Fibroblast of lung (primary cell): Measurements from ENCODE around the gene NHERF1. TPM values are rescaled to one million over a fixed set of nuclear protein-coding genes. Genes with fewer than 3 reads are reported as not detected.

Experiments used
- DNase-seq, 2 donors: peaks; one replicate each; pipeline versions ENCODE4 v3.0.0 to v3.0.0-alpha.2; 2010; ENCODE audit warnings: low read depth in 2 of 2
- H2AFZ ChIP-seq: 2 replicates; pipeline ENCODE4 v1.5.1; 2012; ENCODE audit warnings: low read length, control low read depth, inconsistent platforms
- H3K27ac ChIP-seq: 2 replicates; pipeline ENCODE4 v1.5.1; 2011; ENCODE audit warnings: low read length, control low read depth; ENCODE audit not compliant: insufficient read depth
- H3K27me3 ChIP-seq: 2 replicates; pipeline ENCODE4 v1.5.1; 2011; ENCODE audit warnings: mild to moderate bottlenecking, low read length; ENCODE audit not compliant: control insufficient read depth, insufficient read depth
- H3K36me3 ChIP-seq: 2 replicates; pipeline ENCODE4 v1.5.1; 2011; ENCODE audit warnings: low read length; ENCODE audit not compliant: control insufficient read depth, insufficient read depth
- H3K4me1 ChIP-seq: 2 replicates; pipeline ENCODE4 v1.5.1; 2011; ENCODE audit warnings: low read length; ENCODE audit not compliant: control insufficient read depth, insufficient read depth; ENCODE audit errors: extremely low read depth
- H3K4me2 ChIP-seq: 2 replicates; pipeline ENCODE4 v1.5.1; 2011; ENCODE audit warnings: low read length, control low read depth; ENCODE audit not compliant: insufficient read depth; ENCODE audit errors: extremely low read depth
- H3K4me3 ChIP-seq, 4 experiments: fragments of 200-600 bp in 1 of 4; sonication (generic) in 1 of 4; replicated peaks in 1 of 4; 2 replicates each; pipeline ENCODE4 v1.5.1; 2011 to 2016; ENCODE audit warnings: low read length in 4 of 4, low read depth in 3 of 4, mild to moderate bottlenecking in 3 of 4, control low read depth in 2 of 4, inconsistent platforms in 1 of 4, mixed read lengths in 1 of 4; ENCODE audit not compliant: insufficient read depth in 1 of 4; ENCODE audit errors: control extremely low read depth in 1 of 4
- H3K79me2 ChIP-seq: 2 replicates; pipeline ENCODE4 v1.5.1; 2012; ENCODE audit warnings: mild to moderate bottlenecking, low read length, inconsistent platforms; ENCODE audit not compliant: control insufficient read depth, insufficient read depth
- H3K9ac ChIP-seq: 2 replicates; pipeline ENCODE4 v1.5.1; 2011; ENCODE audit warnings: mild to moderate bottlenecking, low read length, control low read depth; ENCODE audit not compliant: insufficient read depth
- H3K9me3 ChIP-seq: 2 replicates; pipeline ENCODE4 v1.5.1; 2012; ENCODE audit warnings: low read depth, low read length; ENCODE audit not compliant: control insufficient read depth, insufficient read depth
- H4K20me1 ChIP-seq: 2 replicates; pipeline ENCODE4 v1.5.1; 2011; ENCODE audit warnings: low read length; ENCODE audit not compliant: control insufficient read depth, insufficient read depth; ENCODE audit errors: extremely low read depth
- CTCF ChIP-seq, 2 donors: IDR thresholded peaks in 1 of 2; conservative IDR thresholded peaks in 1 of 2; 1 replicate in 1 of 2; 2 replicates in 1 of 2; pipeline ENCODE4 v1.5.1; 2011 to 2012; ENCODE audit warnings: low read length in 2 of 2, control low read depth in 1 of 2, inconsistent platforms in 1 of 2, low read depth in 1 of 2, mild to moderate bottlenecking in 1 of 2
- EZH2 ChIP-seq: IDR thresholded peaks from 2 replicates; pipeline ENCODE4 v1.5.1; 2012; ENCODE audit warnings: low read length, control low read depth, mild to moderate bottlenecking; ENCODE audit errors: missing control alignments
- polyA plus RNA-seq, 2 donors: library from polyadenylated mRNA; depleted of rRNA in 1 of 2; stranded (reverse) in 1 of 2; unstranded in 1 of 2; fragments of >200 nt; gene quantifications; 2 replicates each; pipeline ENCODE4 v1.2.1, GENCODE V29; 2011 to 2012; ENCODE audit warnings: missing spikeins in 1 of 2
- total RNA-seq: library from RNA; depleted of rRNA; stranded (reverse); fragments of >200 nt; gene quantifications from 2 replicates; pipeline ENCODE4 v1.2.1, GENCODE V29; 2014

NHERF1 gene
- total and polyA plus RNA-seq, 2 donors (not counting 1 experiment from before 2014, with no cell fraction given): 10.2 to 13.9 TPM

- Histone ChIP-seq H3K9ac (no peak overlapping the region), H3K79me2 (no peaks in the 10 kb centered on the region), H3K4me3 (no peak overlapping the region), H3K36me3 (peaks cover 11% of the 10 kb centered on the region), H3K27me3 (no peaks in the 10 kb centered on the region), H4K20me1 (no peaks in the 10 kb centered on the region), H3K9me3 (no peaks in the 10 kb centered on the region), H3K4me2 (no peak overlapping the region), H3K4me1 (peaks cover 2% of the 10 kb centered on the region), H3K27ac (no peak overlapping the region), H2AFZ (no peak overlapping the region)
- TF ChIP-seq CTCF (conservative IDR thresholded peaks at IDR 0.05 in 1 of 2, IDR thresholded peaks at IDR 0.05 in 1 of 2; ENCODE audit: low read depth in 1 of 2, low read length in 2 of 2) (no peak), EZH2 (no peak)
- DNase-seq: no peak
Measured at GRCh38 chr17:74799097-74799496, 50.7 kb downstream of the NHERF1 start.

GRCh38 chr17:74800531-74800930 lies 52.1 kb downstream of the NHERF1 start:
- H3K4me3 ChIP-seq: no peak overlapping the region
- peaks cover 11% of the 10 kb centered on the region for H3K36me3 ChIP-seq
- no peaks in the 10 kb centered on the region for H3K27me3 ChIP-seq
- no peaks in the 10 kb centered on the region for H4K20me1 ChIP-seq
- peaks cover 2% of the 10 kb centered on the region for H3K4me1 ChIP-seq
- no peak overlapping the region for H3K27ac ChIP-seq
- H2AFZ ChIP-seq: no peak overlapping the region
- no peak for DNase-seq
- no peaks in the 10 kb centered on the region for H3K79me2 ChIP-seq
- no peak overlapping the region for H3K4me2 ChIP-seq
- no peak overlapping the region for H3K9ac ChIP-seq
- TF ChIP-seq CTCF (conservative IDR thresholded peaks at IDR 0.05 in 1 of 2, IDR thresholded peaks at IDR 0.05 in 1 of 2; ENCODE audit: low read depth in 1 of 2, low read length in 2 of 2): no peak
- TF ChIP-seq EZH2: no peak
- no peaks in the 10 kb centered on the region for H3K9me3 ChIP-seq

GRCh38 chr17:74801896-74802295 lies 53.5 kb downstream of the NHERF1 start:
- Histone ChIP-seq H3K4me1 (peaks cover 2% of the 10 kb centered on the region), H3K9ac (no peak overlapping the region), H4K20me1 (no peaks in the 10 kb centered on the region), H3K9me3 (no peaks in the 10 kb centered on the region), H3K4me2 (no peak overlapping the region), H3K79me2 (no peaks in the 10 kb centered on the region), H3K4me3 (no peak overlapping the region), H3K36me3 (peaks cover 7% of the 10 kb centered on the region), H3K27me3 (no peaks in the 10 kb centered on the region), H3K27ac (no peak overlapping the region), H2AFZ (no peak overlapping the region)
- no peak for DNase-seq
- TF ChIP-seq CTCF (conservative IDR thresholded peaks at IDR 0.05 in 1 of 2, IDR thresholded peaks at IDR 0.05 in 1 of 2; ENCODE audit: low read depth in 1 of 2, low read length in 2 of 2) (no peak), EZH2 (no peak)
